Thymus (tissue), 11 donors: ENCODE data around the gene PPP1R2B. TPM values are rescaled to one million over a fixed set of nuclear protein-coding genes. Genes with fewer than 3 reads are reported as not detected.
A peak's percentile ranks its signal among the peaks of the same experiment; 100 is the strongest.
"Not testable (repeated sequence)": the region's sequence is repeated elsewhere in the genome, so short reads cannot be mapped to it uniquely, and the experiment has no call there.

Experiments
- DNase-seq, 9 donors: peaks; one replicate each; pipeline ENCODE4 v3.0.0-alpha.2; 2013; ENCODE audit warnings: low spot score in 9 of 9, low read depth in 6 of 9, missing footprints in 1 of 9
- H3K27ac ChIP-seq, 2 donors: one replicate each; pipeline ENCODE4 v1.5.1; 2013; ENCODE audit warnings: control low read depth in 1 of 2, low read depth in 1 of 2, low read length in 1 of 2, mild to moderate bottlenecking in 1 of 2, moderate library complexity in 1 of 2
- H3K27me3 ChIP-seq, 2 donors: one replicate each; pipeline ENCODE4 v1.5.1; 2013; ENCODE audit warnings: low read length in 1 of 2; ENCODE audit not compliant: control insufficient read depth in 2 of 2, insufficient read depth in 1 of 2
- H3K36me3 ChIP-seq, 2 donors: one replicate each; pipeline ENCODE4 v1.5.1; 2013; ENCODE audit warnings: low read length in 1 of 2, mild to moderate bottlenecking in 1 of 2, moderate library complexity in 1 of 2; ENCODE audit not compliant: control insufficient read depth in 2 of 2, insufficient read depth in 2 of 2
- H3K4me1 ChIP-seq, 2 donors: one replicate each; pipeline ENCODE4 v1.5.1; 2013; ENCODE audit warnings: low read length in 2 of 2; ENCODE audit not compliant: control insufficient read depth in 2 of 2, insufficient read depth in 2 of 2
- H3K4me3 ChIP-seq, 2 donors: one replicate each; pipeline ENCODE4 v1.5.1; 2013; ENCODE audit warnings: low read length in 2 of 2, control low read depth in 1 of 2, mild to moderate bottlenecking in 1 of 2
- H3K9me3 ChIP-seq, 2 donors: one replicate each; pipeline ENCODE4 v1.5.1; 2013; ENCODE audit warnings: low read length in 1 of 2, mild to moderate bottlenecking in 1 of 2; ENCODE audit not compliant: control insufficient read depth in 2 of 2, insufficient read depth in 1 of 2
- WGBS: extraction: QIAGEN DNeasy Blood & Tissue Kit; methylation state at CpG from one replicate; pipeline ENCODE4 v1.1.7; 2013; 5-methylcytosine and 5-hydroxymethylcytosine counted together
- polyA plus RNA-seq: library from polyadenylated mRNA; stranded (reverse); fragments of 200-250 nt; gene quantifications from one replicate; pipeline ENCODE4 v1.2.3, GENCODE V29; 2013
- total RNA-seq: library from RNA; stranded (reverse); fragments of 120-200 nt; gene quantifications from one replicate; pipeline ENCODE4 v1.2.4, GENCODE V29; 2013
- donor health status: healthy.

The PPP1R2B gene
- total and polyA plus RNA-seq, 2 donors, result 0.07 to 0.14 TPM

DNA sequence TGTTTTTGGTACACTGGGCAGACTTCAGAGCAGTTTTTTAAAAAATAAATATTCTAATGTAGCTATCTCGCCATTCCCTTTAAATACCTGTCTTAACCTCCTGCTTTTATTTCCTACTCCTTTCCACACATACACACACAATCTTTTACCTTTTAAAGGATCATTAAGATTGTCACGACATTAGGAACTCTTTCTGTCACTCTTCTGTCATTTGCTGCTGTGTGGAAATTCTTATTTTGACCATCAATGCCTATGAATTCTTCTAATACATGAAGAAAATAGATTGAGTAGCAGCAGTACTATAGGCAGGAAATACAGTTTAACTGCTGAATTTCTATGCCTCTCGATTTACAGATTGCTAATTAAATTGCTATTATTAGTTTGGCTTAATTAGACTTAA, 1.8 kb downstream of the PPP1R2B start:
- 86% methylated on average over 3 of the region's 3 CpGs for WGBS
- Histone ChIP-seq H3K36me3 (no peaks in the 10 kb centered on the region), H3K4me1 (no peaks in the 10 kb centered on the region), H3K27me3 (peaks cover 0 to 13% of the 10 kb centered on the region in 2 donors), H3K9me3 (no peaks in the 10 kb centered on the region), H3K27ac (no peak overlapping the region), H3K4me3 (no peak overlapping the region)
- no peak for DNase-seq

DNA sequence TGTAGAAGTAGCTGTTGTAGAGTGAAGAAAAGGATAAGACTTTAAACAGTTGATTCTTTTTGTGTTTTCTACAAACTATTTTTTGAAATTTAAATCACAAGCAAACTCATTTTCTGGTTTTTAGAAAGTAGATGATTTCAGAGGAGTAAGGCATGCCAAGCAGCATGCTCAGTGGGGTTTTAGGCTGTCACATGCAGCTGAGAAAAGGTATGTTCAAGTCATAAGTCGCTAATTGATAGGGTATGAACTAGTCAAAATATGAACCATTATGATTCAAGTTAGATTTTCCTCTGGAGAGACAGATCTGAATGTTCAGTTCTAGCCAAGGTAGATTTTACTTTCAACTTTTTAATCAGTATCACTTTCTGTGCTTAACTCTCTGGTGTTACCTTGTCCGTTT, 3.0 kb downstream of the PPP1R2B start:
- WGBS, result 84% methylated on average over 2 of the region's 2 CpGs
- H3K4me1 ChIP-seq, DNase-seq, H3K9me3 ChIP-seq, H3K36me3 ChIP-seq, H3K27ac ChIP-seq, H3K4me3 ChIP-seq: not testable (repeated sequence)
- peaks cover 0 to 13% of the 10 kb centered on the region in 2 donors for H3K27me3 ChIP-seq

DNA sequence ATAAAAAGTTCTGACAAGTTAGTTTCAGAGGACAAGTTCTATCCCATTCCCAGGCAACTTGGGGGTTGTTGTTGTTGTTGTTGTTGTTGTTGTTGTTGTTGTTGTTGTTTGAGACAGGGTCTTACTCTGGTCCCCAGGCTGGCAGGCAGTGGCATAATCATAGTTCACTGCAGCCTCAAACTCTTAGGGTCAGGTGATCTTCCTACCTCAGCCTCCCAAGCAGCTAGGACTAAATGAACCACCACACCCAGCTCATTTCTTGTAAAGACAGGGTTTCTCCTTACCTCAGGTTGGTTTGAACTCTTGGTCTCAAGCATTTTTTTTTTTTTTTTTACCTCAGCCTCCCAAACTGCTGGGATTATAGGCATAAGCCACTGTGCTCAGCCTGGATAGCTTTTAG, 15.3 kb downstream of the PPP1R2B start:
- H3K9me3 ChIP-seq, result no peaks in the 10 kb centered on the region
- H3K27ac ChIP-seq, result no peak overlapping the region
- no peak for DNase-seq
- no peaks in the 10 kb centered on the region for H3K27me3 ChIP-seq
- H3K36me3 ChIP-seq, result no peaks in the 10 kb centered on the region
- H3K4me3 ChIP-seq, result no peak overlapping the region
- no peaks in the 10 kb centered on the region for H3K4me1 ChIP-seq

DNA sequence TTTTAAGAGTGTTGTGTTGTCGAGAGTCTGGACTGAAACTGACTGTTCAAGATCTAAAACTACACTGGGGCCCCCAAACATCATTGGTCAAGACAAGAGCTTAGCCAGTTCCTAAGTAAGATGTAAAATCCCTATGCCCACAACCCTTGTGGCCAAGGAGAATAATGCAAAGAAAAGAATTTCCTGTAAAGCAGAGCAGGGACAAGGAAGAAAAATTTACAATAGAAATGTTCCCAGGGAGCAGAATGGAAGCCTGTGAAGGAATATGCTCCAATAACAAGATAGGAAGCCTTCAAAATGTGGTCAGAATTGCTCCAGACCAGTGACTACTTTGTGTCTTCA, 20.4 kb downstream of the PPP1R2B start:
- Histone ChIP-seq H3K4me1 (no peaks in the 10 kb centered on the region), H3K27me3 (no peaks in the 10 kb centered on the region), H3K4me3 (no peak overlapping the region), H3K36me3 (no peaks in the 10 kb centered on the region), H3K27ac (no peak overlapping the region), H3K9me3 (no peaks in the 10 kb centered on the region)
- DNase-seq, result no peak
- WGBS, result 97% methylated on average over 1 of the region's 1 CpG

DNA sequence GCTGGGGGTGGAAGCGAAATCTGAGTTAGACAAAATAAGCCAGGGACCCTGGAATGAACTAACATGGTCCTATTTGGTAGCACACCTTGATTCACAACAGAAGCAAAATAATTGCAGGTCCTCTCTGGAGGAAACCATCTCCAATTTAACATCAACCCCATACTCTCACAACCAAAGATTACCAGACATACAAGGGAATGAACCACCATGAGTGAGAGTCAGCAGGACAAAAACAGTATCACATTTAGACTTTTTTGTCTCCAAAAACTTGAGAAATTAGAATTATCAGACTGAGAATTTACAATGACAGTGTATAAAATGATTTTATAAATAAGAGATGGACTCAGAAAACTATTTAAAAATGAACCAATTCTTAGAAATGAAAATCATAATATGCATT, 21.1 kb downstream of the PPP1R2B start:
- Histone ChIP-seq H3K9me3 (no peaks in the 10 kb centered on the region), H3K27me3 (no peaks in the 10 kb centered on the region), H3K4me1 (no peaks in the 10 kb centered on the region), H3K36me3 (no peaks in the 10 kb centered on the region), H3K27ac (no peak overlapping the region), H3K4me3 (no peak overlapping the region)
- 80% methylated on average over 1 of the region's 1 CpG for WGBS
- no peak for DNase-seq

DNA sequence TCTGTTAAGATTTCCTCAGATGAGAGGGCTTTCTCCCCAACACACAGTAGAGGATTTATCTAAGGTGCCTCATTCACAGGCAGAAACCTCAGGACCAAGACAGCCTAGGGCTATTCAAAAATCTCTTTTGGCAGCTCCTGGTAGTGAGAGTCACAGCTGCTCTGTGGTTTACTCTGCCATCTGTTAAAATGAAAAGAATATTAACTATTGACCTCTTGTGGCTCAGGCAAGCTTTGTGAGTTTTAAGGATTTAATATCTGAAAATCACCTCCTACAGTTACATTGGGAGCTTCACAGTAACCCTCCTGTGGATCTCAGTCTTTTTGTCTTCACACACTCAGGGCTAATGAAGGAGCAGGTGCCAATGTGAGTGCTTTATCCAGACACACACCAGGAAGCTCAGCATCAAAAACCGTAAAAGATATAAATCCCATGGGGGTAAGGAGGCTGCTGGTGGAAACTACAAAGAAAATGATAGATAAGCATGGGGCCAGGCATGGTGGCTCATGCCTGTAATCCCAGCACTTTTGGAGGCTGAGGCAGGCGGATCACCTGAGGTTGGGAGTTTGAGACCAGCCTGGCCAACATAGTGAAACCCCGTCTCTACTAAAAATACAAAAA, 29.7 kb downstream of the PPP1R2B start:
- DNase-seq, result no peak

DNA sequence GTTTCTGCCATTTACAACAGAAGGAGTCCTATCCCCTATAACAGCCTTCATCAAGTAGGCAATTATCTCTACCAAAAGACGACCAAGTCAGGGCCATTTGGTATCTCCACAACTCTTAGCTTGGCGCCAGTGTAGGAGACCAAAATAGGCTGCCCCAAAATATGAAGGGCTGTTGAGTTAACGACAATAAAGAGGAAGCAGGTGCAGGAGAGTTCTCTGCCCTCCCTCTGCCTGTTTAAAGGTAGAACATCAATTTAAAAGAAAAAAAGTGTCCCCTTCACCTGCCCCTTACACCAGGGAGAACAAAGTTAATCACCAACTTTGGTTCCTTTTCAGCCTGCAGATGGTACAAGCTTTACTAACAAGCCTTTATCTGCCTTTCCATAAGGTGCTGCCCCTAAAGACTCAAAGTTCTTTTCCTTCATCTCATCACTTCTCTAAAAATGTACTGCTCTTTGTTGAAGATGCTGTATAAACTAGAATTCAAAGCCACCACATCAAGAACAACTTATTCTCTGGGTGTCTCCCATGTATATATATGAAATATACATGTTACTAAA, 33.3 kb downstream of the PPP1R2B start:
- H3K9me3 ChIP-seq, result no peaks in the 10 kb centered on the region
- H3K27ac ChIP-seq, result no peak overlapping the region
- no peaks in the 10 kb centered on the region for H3K4me1 ChIP-seq
- DNase-seq, result no peak
- H3K36me3 ChIP-seq, result no peaks in the 10 kb centered on the region
- WGBS, result 40% methylated on average over 3 of the region's 3 CpGs
- H3K4me3 ChIP-seq, result no peak overlapping the region
- no peaks in the 10 kb centered on the region for H3K27me3 ChIP-seq

More for the DNA sequence above, 29.7 kb downstream of the PPP1R2B start:
- Histone ChIP-seq H3K9me3 (no peaks in the 10 kb centered on the region), H3K27ac (no peak overlapping the region), H3K4me1 (no peaks in the 10 kb centered on the region), H3K4me3 (no peak overlapping the region), H3K36me3 (no peaks in the 10 kb centered on the region), H3K27me3 (no peaks in the 10 kb centered on the region)
- WGBS, result 93% methylated on average over 3 of the region's 3 CpGs

DNA sequence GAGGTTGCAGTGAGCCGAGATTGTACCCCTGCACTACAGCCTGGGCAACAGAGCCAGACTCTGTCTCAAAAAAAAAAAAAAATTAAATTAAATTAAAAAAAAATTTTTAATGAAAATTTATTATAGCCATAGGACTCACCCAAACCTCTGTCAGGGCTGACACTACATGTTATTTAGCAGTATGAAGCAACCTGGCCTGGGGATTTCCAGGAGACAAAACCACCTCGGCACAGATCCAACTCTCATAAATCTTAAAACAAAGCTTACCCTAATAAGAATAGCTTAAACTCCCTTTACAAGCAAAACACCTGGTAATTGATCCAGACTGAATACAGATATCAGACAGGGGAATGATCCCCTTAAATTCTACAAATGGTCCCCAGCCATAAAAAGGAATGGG, 38.4 kb downstream of the PPP1R2B start:
- 89% methylated on average over 2 of the region's 2 CpGs for WGBS
- Histone ChIP-seq H3K36me3 (no peaks in the 10 kb centered on the region), H3K9me3 (no peaks in the 10 kb centered on the region), H3K4me1 (no peaks in the 10 kb centered on the region), H3K4me3 (no peak overlapping the region), H3K27me3 (no peaks in the 10 kb centered on the region), H3K27ac (no peak overlapping the region)
- peak in 1 of 9 donors; percentile 13 for DNase-seq

DNA sequence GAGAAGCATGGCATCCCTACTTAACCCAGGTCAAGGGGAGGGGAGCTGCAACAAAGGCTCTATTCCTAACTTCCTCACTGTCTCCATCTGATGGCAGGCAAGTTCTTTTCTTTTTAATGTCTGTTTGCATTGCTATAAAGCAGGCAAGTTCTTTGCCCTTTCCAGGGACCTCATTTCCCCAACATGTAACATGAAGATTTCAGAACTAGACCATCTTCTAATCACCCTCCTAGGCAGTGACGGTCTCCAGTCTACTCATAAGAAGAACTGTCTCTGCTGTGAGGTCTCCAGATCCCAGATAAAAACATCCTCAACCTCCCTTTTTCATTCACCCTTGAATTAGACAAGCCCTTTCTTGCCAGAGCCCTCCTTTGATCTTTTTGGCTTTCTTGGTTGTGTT, 42.1 kb downstream of the PPP1R2B start:
- Histone ChIP-seq H3K4me1 (no peaks in the 10 kb centered on the region), H3K4me3 (no peak overlapping the region)
- 83% methylated on average over 1 of the region's 1 CpG for WGBS

More for the DNA sequence above, 42.1 kb downstream of the PPP1R2B start:
- DNase-seq, result no peak
- H3K36me3 ChIP-seq, result no peaks in the 10 kb centered on the region
- H3K27me3 ChIP-seq, result no peaks in the 10 kb centered on the region
- H3K9me3 ChIP-seq, result no peaks in the 10 kb centered on the region
- no peak overlapping the region for H3K27ac ChIP-seq
